SHP77 (cell line): Measurements from ENCODE around the gene PTPRA.

Experiments
- DNase-seq, 2 experiments: peaks; one replicate each; lab custom pipeline; 2025; lab: John Stamatoyannopoulos, UW

Gene PTPRA

GRCh38 chr20:2922957-2923356 lies 49.7 kb downstream of the PTPRA start:
- no peak for DNase-seq

- DNase-seq, result no peak
These were observed 57.3 kb downstream of the PTPRA start for GRCh38 chr20:2930538-2930937.

- no peak for DNase-seq
These were observed 59.2 kb downstream of the PTPRA start for GRCh38 chr20:2932498-2932897.

GRCh38 chr20:2937902-2938301 lies 64.6 kb downstream of the PTPRA start:
- no peak for DNase-seq

GRCh38 chr20:2942439-2942838 lies 69.2 kb downstream of the PTPRA start:
- no peak for DNase-seq

- no peak for DNase-seq
These were observed 74.0 kb downstream of the PTPRA start for GRCh38 chr20:2946988-2947961.

- no peak for DNase-seq
These were observed 75.7 kb downstream of the PTPRA start for GRCh38 chr20:2948968-2949367.

GRCh38 chr20:2952766-2953165 lies 79.5 kb downstream of the PTPRA start:
- no peak for DNase-seq

- peak in 1 of 2 experiments; percentile 20 for DNase-seq
These were observed 82.1 kb downstream of the PTPRA start for GRCh38 chr20:2955257-2955970.

- DNase-seq, result no peak
These were observed 83.2 kb downstream of the PTPRA start for GRCh38 chr20:2956480-2956879.

GRCh38 chr20:2967841-2968240 lies 94.6 kb downstream of the PTPRA start:
- DNase-seq, result no peak

GRCh38 chr20:2972126-2972525 lies 98.8 kb downstream of the PTPRA start:
- DNase-seq, result no peak

- DNase-seq, result no peak
These were observed 100.3 kb downstream of the PTPRA start for GRCh38 chr20:2973574-2973973.

- DNase-seq, result no peak
These were observed 105.2 kb downstream of the PTPRA start for GRCh38 chr20:2978519-2978918.

GRCh38 chr20:2981646-2982045 lies 108.4 kb downstream of the PTPRA start:
- no peak for DNase-seq

GRCh38 chr20:2983508-2983907 lies 110.2 kb downstream of the PTPRA start:
- DNase-seq, result no peak

- no peak for DNase-seq
These were observed 110.8 kb downstream of the PTPRA start for GRCh38 chr20:2984028-2984501.

- DNase-seq, result peak; percentile 3 to 33
These were observed 111.8 kb downstream of the PTPRA start for GRCh38 chr20:2984956-2985661.

- no peak for DNase-seq
These were observed 113.2 kb downstream of the PTPRA start for GRCh38 chr20:2986466-2986865.

GRCh38 chr20:2987861-2988260 lies 114.6 kb downstream of the PTPRA start:
- DNase-seq, result no peak

- no peak for DNase-seq
These were observed 118.3 kb downstream of the PTPRA start for GRCh38 chr20:2991532-2991931.

- no peak for DNase-seq
These were observed 120.0 kb downstream of the PTPRA start for GRCh38 chr20:2993250-2993649.
